ENCODE data around the gene C1orf115. TPM values are rescaled to one million over a fixed set of nuclear protein-coding genes. Genes with fewer than 3 reads are reported as not detected.
"Not testable (repeated sequence)": the region's sequence is repeated elsewhere in the genome, so short reads cannot be mapped to it uniquely, and the experiment has no call there.

C1orf115 gene
- total and polyA plus RNA-seq, 3 experiments from 2014 or later: 0.16 to 1.4 (median 0.18) TPM

GRCh38 chr1:220705782-220706181, 15.6 kb downstream of the C1orf115 start:
- Mint-ChIP-seq H3K4me3 (no peak overlapping the region), H3K27me3 (peaks cover 14 to 33% of the 10 kb centered on the region in 2 donors), H3K27ac (no peak overlapping the region), H3K9me3 (peaks cover 0 to 2% (median 0%) of the 10 kb centered on the region in 5 donors), H3K36me3 (no peaks in the 10 kb centered on the region), H3K4me1 (no peaks in the 10 kb centered on the region)
- POLR2A ChIA-PET: no interaction called here
- Histone ChIP-seq H3K36me3 (ENCODE audit: insufficient read depth, low read length) (no peaks in the 10 kb centered on the region), H3K4me3 (ENCODE audit: low read length) (no peak overlapping the region), H3K27me3 (ENCODE audit: insufficient read depth, low read length, poor library complexity, severe bottlenecking) (no peaks in the 10 kb centered on the region), H3K4me1 (ENCODE audit: insufficient read depth, low read length) (no peaks in the 10 kb centered on the region), H3K27ac (ENCODE audit: low read depth, low read length) (no peak overlapping the region), H3K9me3 (ENCODE audit: low read length) (no peaks in the 10 kb centered on the region)
- no peak for DNase-seq
- CTCF ChIA-PET: no interaction called here

- CTCF ChIA-PET: no interaction called here
- H3K36me3 ChIP-seq (ENCODE audit: insufficient read depth, low read length): no peaks in the 10 kb centered on the region
- Mint-ChIP-seq H3K27ac (peak overlapping the region in 1 of 8 donors; percentile 8), H3K4me3 (no peak overlapping the region), H3K4me1 (no peaks in the 10 kb centered on the region), H3K36me3 (no peaks in the 10 kb centered on the region), H3K27me3 (peaks cover 11 to 33% of the 10 kb centered on the region in 2 donors), H3K9me3 (peaks cover 0 to 2% (median 0%) of the 10 kb centered on the region in 5 donors)
- DNase-seq: no peak
- no peaks in the 10 kb centered on the region for H3K9me3 ChIP-seq (ENCODE audit: low read length)
- POLR2A ChIA-PET: no interaction called here
- H3K4me3 ChIP-seq (ENCODE audit: low read length): no peak overlapping the region
- H3K27me3 ChIP-seq (ENCODE audit: insufficient read depth, low read length, poor library complexity, severe bottlenecking): no peaks in the 10 kb centered on the region
- no peaks in the 10 kb centered on the region for H3K4me1 ChIP-seq (ENCODE audit: insufficient read depth, low read length)
- H3K27ac ChIP-seq (ENCODE audit: low read depth, low read length): no peak overlapping the region
Observed at GRCh38 chr1:220706480-220706879, 16.3 kb downstream of the C1orf115 start.

GRCh38 chr1:220707160-220707559, 17.0 kb downstream of the C1orf115 start:
- peaks cover 0 to 2% (median 0%) of the 10 kb centered on the region in 5 donors for H3K9me3 Mint-ChIP-seq
- H3K27me3 Mint-ChIP-seq: peaks cover 8 to 27% of the 10 kb centered on the region in 2 donors
- H3K4me3 Mint-ChIP-seq: no peak overlapping the region
- Histone ChIP-seq H3K4me3 (ENCODE audit: low read length) (no peak overlapping the region), H3K27me3 (ENCODE audit: insufficient read depth, low read length, poor library complexity, severe bottlenecking) (no peaks in the 10 kb centered on the region), H3K4me1 (ENCODE audit: insufficient read depth, low read length) (no peaks in the 10 kb centered on the region), H3K36me3 (ENCODE audit: insufficient read depth, low read length) (no peaks in the 10 kb centered on the region), H3K27ac (ENCODE audit: low read depth, low read length) (no peak overlapping the region), H3K9me3 (ENCODE audit: low read length) (no peaks in the 10 kb centered on the region)
- ChIA-PET POLR2A (no interaction called here), CTCF (no interaction called here)
- DNase-seq: no peak
- no peaks in the 10 kb centered on the region for H3K4me1 Mint-ChIP-seq
- no peaks in the 10 kb centered on the region for H3K36me3 Mint-ChIP-seq
- H3K27ac Mint-ChIP-seq: no peak overlapping the region

- Histone ChIP-seq H3K27me3 (ENCODE audit: insufficient read depth, low read length, poor library complexity, severe bottlenecking) (no peaks in the 10 kb centered on the region), H3K4me1 (ENCODE audit: insufficient read depth, low read length) (no peaks in the 10 kb centered on the region), H3K9me3 (ENCODE audit: low read length) (no peaks in the 10 kb centered on the region), H3K4me3 (ENCODE audit: low read length) (no peak overlapping the region), H3K36me3 (ENCODE audit: insufficient read depth, low read length) (no peaks in the 10 kb centered on the region), H3K27ac (ENCODE audit: low read depth, low read length) (no peak overlapping the region)
- no peak for DNase-seq
- Mint-ChIP-seq H3K27ac (no peak overlapping the region), H3K4me1 (no peaks in the 10 kb centered on the region), H3K27me3 (peaks cover 8 to 19% of the 10 kb centered on the region in 2 donors), H3K9me3 (peaks cover 0 to 2% (median 0%) of the 10 kb centered on the region in 5 donors), H3K36me3 (no peaks in the 10 kb centered on the region), H3K4me3 (no peak overlapping the region)
- ChIA-PET CTCF (no interaction called here), POLR2A (no interaction called here)
Observed at GRCh38 chr1:220708244-220708643, 18.1 kb downstream of the C1orf115 start.

GRCh38 chr1:220708936-220709801, 19.0 kb downstream of the C1orf115 start:
- Histone ChIP-seq H3K27me3 (ENCODE audit: insufficient read depth, low read length, poor library complexity, severe bottlenecking) (no peaks in the 10 kb centered on the region), H3K36me3 (ENCODE audit: insufficient read depth, low read length) (no peaks in the 10 kb centered on the region), H3K9me3 (ENCODE audit: low read length) (no peaks in the 10 kb centered on the region), H3K4me1 (ENCODE audit: insufficient read depth, low read length) (no peaks in the 10 kb centered on the region), H3K4me3 (ENCODE audit: low read length) (no peak overlapping the region), H3K27ac (ENCODE audit: low read depth, low read length) (no peak overlapping the region)
- DNase-seq: no peak
- ChIA-PET POLR2A (no interaction called here), CTCF (no interaction called here)
- H3K36me3 Mint-ChIP-seq: no peaks in the 10 kb centered on the region
- peaks cover 8 to 18% of the 10 kb centered on the region in 2 donors for H3K27me3 Mint-ChIP-seq
- no peaks in the 10 kb centered on the region for H3K9me3 Mint-ChIP-seq
- no peak overlapping the region for H3K27ac Mint-ChIP-seq
- H3K4me1 Mint-ChIP-seq: no peaks in the 10 kb centered on the region
- H3K4me3 Mint-ChIP-seq: no peak overlapping the region

GRCh38 chr1:220710333-220710732, 20.2 kb downstream of the C1orf115 start:
- no peak for DNase-seq
- Mint-ChIP-seq H3K4me3 (no peak overlapping the region), H3K27me3 (peaks cover 8 to 18% of the 10 kb centered on the region in 2 donors), H3K9me3 (peaks cover 0 to 4% (median 0%) of the 10 kb centered on the region in 5 donors), H3K4me1 (no peaks in the 10 kb centered on the region), H3K36me3 (no peaks in the 10 kb centered on the region), H3K27ac (no peak overlapping the region)
- Histone ChIP-seq H3K36me3 (ENCODE audit: insufficient read depth, low read length) (no peaks in the 10 kb centered on the region), H3K27ac (ENCODE audit: low read depth, low read length) (no peak overlapping the region), H3K27me3 (ENCODE audit: insufficient read depth, low read length, poor library complexity, severe bottlenecking) (no peaks in the 10 kb centered on the region), H3K9me3 (ENCODE audit: low read length) (no peaks in the 10 kb centered on the region), H3K4me1 (ENCODE audit: insufficient read depth, low read length) (no peaks in the 10 kb centered on the region), H3K4me3 (ENCODE audit: low read length) (no peak overlapping the region)
- CTCF ChIA-PET: no interaction called here
- POLR2A ChIA-PET: no interaction called here

GRCh38 chr1:220711056-220711809, 21.1 kb downstream of the C1orf115 start:
- Mint-ChIP-seq H3K36me3 (no peaks in the 10 kb centered on the region), H3K27ac (no peak overlapping the region), H3K4me1 (no peaks in the 10 kb centered on the region), H3K4me3 (no peak overlapping the region), H3K27me3 (peaks cover 4 to 18% of the 10 kb centered on the region in 2 donors), H3K9me3 (peaks cover 0 to 4% (median 0%) of the 10 kb centered on the region in 5 donors)
- Histone ChIP-seq H3K27ac (ENCODE audit: low read depth, low read length) (no peak overlapping the region), H3K36me3 (ENCODE audit: insufficient read depth, low read length) (no peaks in the 10 kb centered on the region), H3K27me3 (ENCODE audit: insufficient read depth, low read length, poor library complexity, severe bottlenecking) (no peaks in the 10 kb centered on the region), H3K4me1 (ENCODE audit: insufficient read depth, low read length) (no peaks in the 10 kb centered on the region), H3K9me3 (ENCODE audit: low read length) (no peaks in the 10 kb centered on the region), H3K4me3 (ENCODE audit: low read length) (no peak overlapping the region)
- ChIA-PET CTCF (no interaction called here), POLR2A (no interaction called here)
- DNase-seq: no peak

GRCh38 chr1:220715986-220716385, 25.8 kb downstream of the C1orf115 start:
- H3K27ac Mint-ChIP-seq; CTCF ChIA-PET; DNase-seq; H3K9me3 Mint-ChIP-seq; POLR2A ChIA-PET; H3K4me1 Mint-ChIP-seq; H3K9me3 ChIP-seq (ENCODE audit: low read length); H3K27ac ChIP-seq (ENCODE audit: low read depth, low read length); H3K36me3 Mint-ChIP-seq; H3K4me1 ChIP-seq (ENCODE audit: insufficient read depth, low read length); H3K36me3 ChIP-seq (ENCODE audit: insufficient read depth, low read length); H3K4me3 ChIP-seq (ENCODE audit: low read length); H3K27me3 ChIP-seq (ENCODE audit: insufficient read depth, low read length, poor library complexity, severe bottlenecking); H3K4me3 Mint-ChIP-seq: not testable (repeated sequence)
- peaks cover 9 to 28% of the 10 kb centered on the region in 2 donors for H3K27me3 Mint-ChIP-seq
